ENCODE measurements around the gene INTS1. TPM values are rescaled to one million over a fixed set of nuclear protein-coding genes. Genes with fewer than 3 reads are reported as not detected.

INTS1 gene
- total RNA-seq, 1 experiment from 2014 or later, result 43.3 TPM

DNA sequence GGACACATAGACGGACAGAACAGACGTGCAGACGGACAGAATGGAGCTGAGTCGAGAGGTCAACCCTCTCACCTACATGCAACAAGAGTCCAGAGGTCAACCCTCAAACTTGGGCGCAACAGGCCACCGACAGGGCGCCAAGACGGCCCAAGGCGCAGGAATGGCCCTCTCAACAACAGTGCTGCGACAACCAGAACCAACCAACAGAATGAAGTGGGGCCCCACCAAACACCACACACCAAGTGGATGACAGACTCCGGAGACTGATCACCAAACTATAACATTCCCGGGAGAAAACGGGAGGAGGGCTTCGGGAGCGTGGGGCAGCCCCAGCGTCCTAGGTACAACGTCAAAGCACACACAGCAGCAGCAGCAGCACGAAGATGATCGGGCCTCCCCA is 13.4 kb downstream of the INTS1 start:
- no peak for DNase-seq (ENCODE audit: low read depth)

DNA sequence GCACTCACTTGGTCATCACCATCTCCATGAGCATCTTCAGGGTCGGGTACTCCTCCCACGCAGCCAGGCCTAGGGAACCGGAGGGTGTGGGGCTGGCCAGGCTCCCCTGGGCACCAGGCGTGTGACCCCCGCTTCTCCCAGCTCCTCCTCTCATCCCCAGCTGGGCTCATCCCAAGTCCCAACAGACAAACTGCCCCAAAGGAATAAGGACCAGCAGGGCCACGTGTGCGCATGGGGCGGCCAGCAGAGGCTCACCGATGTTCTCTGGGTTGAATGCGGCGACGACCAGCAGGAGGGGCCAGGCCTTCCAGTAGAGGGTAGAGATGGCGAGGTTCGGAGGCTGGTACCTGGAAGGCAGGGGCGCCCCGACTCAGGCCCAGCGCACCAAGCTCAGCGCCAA is 14.9 kb downstream of the INTS1 start:
- no peak for DNase-seq (ENCODE audit: low read depth)

DNA sequence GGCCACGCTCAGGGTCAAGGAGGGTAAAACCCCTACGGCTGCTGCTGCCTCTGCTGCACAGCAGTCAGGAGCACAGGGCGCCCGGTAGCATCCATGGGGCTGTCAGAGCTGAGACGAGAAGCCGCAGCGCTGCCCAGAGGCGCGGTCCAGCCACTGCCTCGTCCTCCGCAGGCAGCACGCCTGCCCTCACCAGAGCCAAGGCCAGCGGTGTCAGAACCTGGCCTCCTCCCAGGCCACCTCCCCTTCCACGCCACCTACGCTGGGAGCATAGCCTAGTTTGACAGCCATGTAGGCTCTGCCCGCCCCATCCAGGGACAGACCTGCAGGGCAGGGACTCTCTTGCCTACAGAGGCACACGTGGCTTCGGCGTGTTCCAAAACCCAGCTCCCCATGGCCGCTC is 16.2 kb downstream of the INTS1 start:
- no peak for DNase-seq (ENCODE audit: low read depth)

DNA sequence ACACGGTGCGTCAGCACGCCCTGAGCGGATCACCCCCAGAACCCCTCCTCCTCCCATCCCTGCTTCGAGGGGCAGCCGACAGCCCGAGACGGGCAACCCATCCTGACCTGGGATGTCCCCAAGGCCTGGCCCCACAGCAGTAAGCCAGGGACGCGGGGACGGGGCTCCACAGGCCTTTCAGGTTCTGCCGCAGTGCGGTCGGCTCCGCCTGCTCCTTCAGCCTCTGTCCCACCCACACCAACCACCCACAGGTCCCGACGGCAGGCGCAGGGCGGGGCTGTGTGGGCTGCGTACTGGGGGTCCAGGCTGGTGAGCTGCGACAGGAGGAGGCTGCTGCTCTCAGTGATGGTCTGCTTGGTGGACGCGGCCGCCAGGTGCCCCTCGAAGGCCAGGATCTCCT is 16.7 kb downstream of the INTS1 start:
- no peak for DNase-seq (ENCODE audit: low read depth)

DNA sequence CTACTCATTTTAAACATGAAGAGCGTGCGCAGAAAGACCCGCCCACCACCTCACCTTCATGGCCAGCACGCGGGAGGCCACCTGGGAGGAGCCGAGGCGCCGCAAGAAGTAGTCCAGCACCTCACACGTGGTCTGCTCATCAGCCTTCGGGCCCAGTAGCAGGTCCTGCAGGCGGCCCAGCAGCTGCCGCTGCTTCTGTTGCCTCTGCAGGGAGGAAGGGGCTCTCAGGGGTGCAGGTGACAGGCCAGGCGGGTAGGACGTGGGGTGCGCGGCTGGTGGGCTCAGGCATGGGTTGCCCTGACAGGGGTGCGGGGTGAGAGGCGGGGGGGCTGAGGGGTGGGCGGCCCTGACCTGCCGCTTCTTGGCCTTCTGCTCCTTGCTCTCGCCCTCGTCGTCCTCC is 17.6 kb downstream of the INTS1 start:
- no peak for DNase-seq (ENCODE audit: low read depth)

DNA sequence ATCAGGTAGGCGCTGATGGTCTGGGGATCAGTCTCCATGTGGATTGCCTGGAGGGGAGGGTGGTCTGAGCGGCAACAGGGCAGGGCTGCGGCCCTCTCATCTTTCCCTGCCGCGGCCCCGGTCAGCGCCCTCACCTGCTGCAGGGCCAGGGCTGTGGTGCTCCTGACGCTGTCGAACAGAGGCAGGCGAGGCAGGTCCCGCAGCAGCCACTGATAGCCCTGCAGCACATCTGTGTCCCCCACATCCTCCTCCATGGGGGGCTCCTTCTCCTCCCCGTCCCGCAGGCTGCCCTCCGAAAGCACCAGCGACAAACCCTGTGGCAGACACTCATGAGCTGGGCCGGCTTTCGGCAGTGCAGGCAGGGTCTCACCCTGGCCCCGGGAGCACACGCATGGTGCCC is 19.0 kb downstream of the INTS1 start:
- DNase-seq (ENCODE audit: low read depth), result no peak

DNA sequence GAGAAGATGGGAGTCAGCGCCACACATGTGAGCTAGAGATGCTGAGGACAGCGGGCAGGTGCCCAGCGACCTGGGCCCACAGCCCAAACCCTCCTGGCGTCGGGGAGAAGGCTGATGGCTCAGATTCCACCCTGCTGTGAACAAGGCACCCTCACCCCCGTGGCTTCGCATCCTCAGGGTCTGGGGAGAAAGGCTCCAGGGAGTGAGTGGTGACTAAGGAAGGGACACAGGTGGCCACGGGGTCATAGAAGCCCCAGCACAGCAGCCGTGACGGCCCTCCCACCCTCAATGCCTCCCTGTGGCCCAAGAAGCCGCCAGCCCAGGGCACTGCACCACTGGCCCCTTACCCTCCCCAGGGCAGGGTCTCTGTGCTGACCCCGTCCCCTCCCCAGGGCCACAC is 19.6 kb downstream of the INTS1 start:
- DNase-seq (ENCODE audit: low read depth), result no peak

DNA sequence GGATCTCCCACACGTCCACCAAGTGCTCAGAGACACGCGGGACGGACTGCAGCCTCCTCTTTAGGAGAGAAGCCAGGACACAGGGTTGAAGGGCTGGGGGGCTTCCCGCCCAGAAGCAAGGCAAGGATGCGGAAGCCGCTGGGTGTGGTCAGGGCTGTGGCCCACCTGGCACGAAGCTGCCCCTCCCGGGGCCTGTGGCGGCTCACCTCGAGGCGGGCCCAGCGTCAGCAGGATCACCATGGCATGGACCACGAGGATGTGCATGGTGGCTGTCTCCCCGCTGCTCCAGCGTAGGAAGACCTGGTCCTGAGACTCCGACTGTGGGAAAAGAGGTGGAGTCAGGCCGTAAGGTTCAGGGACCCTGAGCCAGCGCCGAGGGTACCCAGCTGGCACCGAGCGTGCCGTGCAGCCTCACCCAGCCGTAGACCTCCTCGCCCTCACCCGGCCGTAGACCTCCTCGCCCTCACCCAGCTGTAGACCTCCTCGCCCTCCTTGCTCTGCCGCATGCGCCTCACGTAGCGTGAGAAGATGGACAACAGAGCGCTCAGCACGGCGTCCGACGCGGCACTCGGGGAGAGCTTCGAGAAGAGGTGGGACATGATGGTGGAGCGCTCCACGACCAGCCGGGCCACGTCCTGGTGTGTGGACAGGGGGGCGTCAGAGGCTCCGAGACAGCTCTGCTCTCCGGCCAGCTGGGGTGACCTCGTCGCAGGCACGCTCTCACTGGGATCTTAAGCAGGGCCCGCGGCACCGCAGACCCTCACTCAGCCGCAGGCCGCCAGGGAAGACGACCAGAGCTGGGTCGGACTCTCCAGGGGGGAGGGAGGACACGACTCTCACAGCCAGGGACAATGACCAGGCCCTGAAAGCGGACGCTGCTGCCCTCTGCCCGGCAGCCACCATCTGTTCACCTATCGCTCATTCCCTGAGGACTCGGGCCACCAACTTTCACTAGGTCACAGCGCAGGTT is 20.4 kb downstream of the INTS1 start:
- DNase-seq (ENCODE audit: low read depth), result no peak

DNA sequence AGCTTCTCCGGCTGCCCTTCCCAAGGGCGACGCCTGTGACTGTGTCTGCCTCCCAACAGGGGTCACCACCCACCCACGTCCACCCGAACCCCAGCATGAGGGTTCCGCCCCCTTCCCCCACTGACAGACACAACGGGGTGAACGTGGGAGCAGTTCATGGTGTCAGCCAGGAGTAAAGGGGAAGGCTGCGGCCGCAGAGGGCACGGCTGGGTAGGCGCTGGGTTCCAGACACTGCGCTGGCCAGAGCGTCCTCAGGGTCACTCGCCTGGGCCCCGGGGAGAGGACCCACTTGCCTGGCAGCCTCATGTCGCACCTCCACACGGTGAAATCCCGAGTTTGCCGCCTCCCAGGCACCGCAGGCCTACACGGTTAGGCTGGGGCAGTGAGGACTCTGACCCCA is 21.1 kb downstream of the INTS1 start:
- DNase-seq (ENCODE audit: low read depth), result no peak

DNA sequence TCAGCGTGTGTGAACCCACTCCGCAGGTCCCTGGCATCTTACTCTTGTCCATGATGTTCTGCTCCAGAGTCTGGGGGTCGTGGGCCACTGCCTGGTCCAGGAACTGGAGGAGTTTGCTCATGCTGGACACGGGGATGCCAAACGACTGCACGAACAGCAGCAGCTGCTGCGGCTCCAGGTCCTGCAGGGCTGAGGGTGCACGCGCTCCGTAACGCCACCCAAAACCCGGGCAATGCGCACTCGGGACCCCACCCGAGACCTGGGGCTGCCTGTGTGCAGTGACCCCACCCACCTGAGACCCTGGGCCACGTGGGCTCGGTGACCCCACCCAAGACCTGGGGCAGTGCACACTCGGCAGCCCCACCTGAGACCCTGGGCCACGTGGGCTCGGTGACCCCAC is 22.9 kb downstream of the INTS1 start:
- no peak for DNase-seq (ENCODE audit: low read depth)

DNA sequence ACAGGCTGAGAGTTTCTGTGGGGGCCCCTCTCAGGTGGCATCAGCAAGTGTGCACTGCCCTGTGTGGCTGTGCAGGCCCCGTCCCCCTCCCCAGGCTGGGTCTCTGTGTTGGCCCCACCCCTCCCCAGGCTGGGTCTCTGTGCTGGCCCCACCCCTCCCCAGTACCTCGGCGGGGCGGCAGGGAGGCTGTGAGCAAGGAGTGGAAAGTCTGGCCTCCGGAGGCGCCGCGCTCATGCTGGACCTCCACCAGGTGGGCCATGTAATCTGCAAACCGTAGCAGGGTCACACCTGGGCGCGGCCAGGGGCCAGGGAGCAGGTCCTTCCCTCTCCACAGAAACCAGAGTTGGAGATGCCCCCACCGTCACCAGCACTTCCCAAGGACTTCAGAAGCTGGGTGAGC is 23.5 kb downstream of the INTS1 start:
- no peak for DNase-seq (ENCODE audit: low read depth)

DNA sequence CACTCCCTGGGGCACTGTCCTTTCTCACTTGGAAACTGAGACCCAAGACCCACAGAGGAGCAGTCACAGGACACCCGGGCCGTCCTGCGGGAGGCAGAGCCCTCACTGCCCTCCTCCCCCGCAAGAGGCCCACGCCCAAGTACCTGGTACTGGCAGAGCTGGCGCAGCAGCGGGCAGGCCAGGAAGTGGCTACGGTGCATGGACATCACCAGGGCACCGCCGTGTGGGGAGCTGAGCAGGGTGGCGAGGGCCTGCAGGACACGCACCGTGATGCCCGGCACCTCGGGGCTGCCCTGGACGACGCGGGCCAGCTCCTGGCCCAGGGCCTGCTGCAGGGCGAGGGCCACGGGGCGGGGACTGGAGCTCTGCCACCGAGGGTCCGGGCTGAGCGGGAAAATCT is 24.9 kb downstream of the INTS1 start:
- DNase-seq (ENCODE audit: low read depth), result no peak

DNA sequence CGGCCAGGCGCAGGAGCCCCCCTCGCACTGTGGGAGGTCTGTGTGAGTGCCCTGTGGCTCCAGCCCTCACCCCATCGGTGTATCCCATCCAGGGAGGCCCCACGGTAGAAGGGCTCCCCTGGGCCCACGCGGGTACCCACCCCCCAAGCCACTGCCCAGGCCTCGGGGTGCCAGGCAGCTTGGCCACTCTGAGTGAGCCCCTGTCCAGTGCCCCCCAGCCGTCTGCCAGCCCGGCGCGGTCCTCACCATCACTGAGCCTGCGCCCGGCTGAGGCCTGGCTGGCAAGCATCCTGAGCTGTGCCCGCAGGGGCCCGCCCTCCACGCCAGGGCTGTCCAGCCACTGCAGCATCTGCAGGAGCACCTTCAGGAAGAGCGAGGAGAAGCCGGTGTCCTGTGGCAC is 25.7 kb downstream of the INTS1 start:
- DNase-seq (ENCODE audit: low read depth), result no peak

DNA sequence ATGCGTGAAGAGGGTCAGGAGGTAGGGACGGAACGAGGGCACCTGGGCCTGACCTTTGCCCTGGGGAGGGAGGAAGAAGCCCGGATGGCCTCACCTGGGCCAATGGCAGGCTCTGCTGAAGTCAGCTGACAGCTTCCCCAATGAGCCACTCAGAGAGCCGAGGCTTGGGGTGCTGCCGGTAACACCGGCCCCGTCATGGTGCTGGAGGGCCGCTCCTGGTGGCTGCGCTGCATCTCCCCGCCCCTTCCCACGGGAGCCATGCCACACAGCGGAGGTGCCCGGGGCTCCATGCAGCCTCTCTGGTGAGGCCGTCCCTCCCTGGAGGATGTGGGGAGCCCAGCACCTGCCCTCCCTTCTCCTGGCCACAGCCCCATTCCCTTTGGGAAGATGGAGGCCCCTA is 27.3 kb downstream of the INTS1 start:
- no peak for DNase-seq (ENCODE audit: low read depth)

DNA sequence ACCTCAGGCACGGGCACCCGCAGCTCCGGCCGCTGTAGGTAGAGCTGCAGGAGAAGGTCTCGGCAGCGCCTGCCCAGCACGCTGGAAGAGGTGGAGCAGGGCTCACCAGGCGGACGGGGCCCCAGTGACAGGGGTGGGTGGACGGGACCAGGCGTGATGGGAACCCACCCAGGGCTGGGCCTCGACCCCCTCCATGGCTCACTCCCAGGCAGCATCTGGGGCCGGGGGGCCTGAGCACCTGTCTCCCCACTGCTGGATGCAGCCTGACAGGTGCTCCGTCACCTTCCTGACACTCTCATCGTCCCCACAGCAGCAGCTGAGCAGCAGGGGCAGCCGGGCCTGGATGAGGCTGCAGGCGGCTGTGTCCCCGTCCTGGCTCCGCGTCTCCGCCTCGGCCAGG is 28.2 kb downstream of the INTS1 start:
- DNase-seq (ENCODE audit: low read depth), result no peak

DNA sequence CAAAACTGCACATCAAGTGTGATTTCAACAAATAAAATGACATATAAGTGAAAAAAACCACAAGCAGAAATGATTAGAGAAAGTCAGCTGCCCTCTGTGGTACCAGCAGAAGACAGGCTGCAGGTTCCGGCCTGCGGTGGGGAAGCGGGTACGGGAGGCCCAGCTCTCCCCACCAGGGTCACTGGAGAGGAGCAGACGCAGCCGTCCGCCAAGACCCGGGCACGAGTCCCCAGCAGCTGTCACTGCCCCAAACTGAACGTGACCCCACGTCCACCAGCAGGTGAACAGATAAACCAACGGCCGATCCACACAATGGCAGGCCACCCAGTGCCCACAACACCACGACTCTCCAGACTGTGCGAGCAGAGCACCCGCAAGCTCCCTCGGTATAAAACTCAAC is 28.8 kb downstream of the INTS1 start:
- no peak for DNase-seq (ENCODE audit: low read depth)

DNA sequence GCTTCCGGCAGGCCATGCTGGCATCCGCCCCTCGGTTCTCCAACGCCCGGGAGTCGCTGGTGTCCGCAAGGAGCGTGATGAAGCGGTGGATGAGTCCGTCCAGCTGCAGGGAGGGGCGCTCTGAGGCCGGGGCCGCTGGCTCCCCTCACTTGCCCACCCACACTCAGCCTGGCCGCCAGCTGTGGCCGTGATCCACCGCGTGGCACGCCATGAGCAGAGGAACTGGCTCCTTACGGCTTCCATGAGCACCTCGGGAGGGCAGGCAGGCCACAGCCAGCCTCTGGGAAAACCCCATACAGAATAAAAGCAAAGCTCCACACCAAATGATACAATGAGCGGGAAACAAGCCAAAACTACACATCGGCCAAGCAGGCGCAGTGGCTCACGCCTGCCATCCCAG is 29.5 kb downstream of the INTS1 start:
- no peak for DNase-seq (ENCODE audit: low read depth)

DNA sequence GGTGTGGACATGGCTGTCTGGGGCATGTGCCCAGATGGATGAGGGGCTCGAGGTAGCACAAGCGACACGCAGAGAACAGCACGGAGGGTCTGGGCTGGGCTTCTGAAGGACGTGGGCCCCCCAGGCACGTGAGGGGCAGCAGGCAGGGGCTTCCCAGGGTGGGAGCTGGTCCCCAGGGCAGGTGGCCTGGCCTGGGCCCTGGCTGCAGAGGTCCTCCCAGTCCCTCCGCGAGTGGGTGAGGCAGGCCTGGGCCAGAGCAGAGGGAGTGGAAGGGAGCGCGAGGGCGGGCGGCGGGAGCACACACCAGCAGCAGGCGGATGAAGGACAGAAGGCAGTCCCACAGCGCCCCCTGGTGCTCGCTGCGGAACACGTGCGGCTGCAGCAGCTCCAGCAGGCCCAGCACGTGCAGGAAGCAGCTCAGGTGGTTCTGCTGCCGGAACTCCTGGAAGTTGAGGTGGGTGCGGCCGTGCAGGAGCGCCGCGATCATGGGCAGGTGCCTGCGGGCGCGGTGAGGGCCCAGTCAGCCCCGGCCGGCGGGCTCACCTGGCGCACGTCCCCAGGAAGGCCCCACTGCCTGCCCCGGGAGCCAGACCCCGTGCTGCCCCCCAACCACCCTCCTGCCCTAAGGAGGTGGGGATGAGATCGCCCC is 30.2 kb downstream of the INTS1 start:
- DNase-seq (ENCODE audit: low read depth), result peak; percentile 76

DNA sequence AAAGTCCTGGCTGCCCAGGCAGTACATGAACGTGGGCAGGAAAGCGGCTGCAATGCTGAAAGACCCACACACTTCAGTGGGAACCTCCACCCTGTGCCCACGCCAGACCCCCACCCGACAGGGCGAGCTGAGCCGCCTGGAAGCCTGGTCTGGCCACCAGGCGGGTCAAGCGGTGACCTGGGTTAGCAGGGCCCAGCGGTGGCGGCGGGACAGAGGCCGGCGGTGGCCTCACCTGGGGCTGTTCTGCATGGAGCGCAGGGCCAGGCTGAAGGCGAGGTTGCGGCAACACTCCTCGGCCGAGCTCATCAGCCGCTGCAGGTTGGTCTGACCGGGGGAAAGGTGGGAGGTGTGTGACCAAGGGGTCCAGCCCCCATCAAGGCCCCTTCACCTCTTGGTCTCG is 33.3 kb downstream of the INTS1 start:
- DNase-seq (ENCODE audit: low read depth), result no peak

DNA sequence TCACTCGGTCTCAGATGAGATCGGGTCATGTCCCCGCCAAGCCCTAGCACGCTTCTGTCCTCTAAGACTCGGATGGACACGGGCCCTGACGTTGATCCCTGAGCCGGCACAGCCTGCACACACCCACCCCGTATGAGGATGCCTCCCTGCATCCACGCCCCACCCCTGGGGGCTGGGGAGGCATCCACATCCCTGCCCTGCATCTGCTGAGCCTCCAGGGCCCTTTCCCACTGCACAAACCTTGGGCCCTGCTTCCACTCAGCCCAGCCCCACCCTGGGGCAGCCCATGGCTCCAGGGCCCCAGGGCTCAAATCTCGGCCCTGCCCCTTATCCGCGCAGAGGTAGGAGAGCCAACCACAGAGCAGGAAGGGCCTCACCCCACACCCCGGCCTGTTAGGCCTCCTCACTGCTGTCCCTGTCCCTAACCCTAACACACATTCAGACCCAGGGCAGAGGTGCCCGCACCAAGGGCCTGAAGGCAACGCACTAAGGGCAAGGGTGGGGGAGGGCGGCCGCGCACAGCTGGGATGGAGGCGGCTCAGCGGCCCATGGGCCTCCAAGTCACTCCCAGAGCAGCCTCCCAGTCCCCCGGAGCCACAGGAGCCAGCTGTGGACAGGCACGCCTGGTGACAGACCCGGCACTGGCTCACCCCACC is 35.4 kb downstream of the INTS1 start:
- DNase-seq (ENCODE audit: low read depth), result no peak

DNA sequence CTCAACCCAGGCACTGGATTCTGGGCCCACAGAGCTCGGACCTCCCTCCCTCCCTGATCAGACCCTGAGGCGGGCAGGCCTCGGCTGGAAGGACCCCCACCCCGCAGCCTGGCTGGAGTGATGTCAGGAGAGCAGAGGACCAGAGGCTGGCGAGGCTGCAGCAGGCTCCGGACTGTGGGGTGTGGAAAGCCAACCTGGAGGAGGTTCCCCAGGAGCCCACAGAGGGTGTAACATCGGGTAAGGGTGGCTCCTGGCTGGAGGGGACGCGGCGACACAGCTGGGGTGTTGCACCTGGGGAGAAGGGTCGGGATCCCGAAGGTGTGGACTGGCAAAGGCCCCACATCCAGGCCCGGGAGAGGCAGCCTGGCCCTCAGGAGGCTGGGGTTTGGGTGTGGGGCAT is 36.0 kb downstream of the INTS1 start:
- DNase-seq (ENCODE audit: low read depth), result no peak

DNA sequence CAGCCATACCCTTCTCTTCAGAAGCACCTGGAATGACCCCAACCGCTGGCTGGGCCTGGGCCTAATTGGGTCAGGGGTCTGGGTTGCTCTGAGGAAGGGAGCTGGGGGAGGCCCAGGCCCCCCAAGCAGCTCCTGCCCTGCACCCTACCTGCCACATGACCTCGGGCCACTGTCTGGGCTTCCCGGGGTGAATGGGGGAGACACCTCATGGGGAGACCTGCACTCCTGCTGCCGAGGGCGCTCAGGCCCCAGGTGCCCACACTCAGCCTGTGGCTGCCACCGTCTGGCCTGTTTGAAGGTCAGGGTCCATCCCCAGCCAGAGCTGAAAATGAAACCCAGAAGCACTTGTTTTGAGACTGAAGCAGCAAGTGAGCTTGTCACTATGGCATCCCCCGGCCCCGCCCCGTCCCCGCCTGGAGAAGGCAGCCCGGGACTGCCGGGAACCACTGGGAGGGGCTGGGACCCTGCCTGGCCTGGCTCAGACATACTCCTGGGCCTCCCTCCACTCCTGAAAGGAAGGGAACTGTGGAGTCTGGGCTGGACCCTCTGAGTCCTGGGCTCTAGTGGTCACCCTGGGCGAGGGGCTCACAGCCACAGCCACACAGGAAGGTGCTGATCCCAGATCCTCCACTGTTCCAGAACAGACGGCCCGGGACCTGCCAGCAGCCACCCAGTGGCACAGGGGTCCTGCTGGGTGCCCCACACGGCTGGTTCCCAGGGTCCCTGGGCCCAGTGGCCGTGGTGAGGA is 37.5 kb downstream of the INTS1 start:
- peak; percentile 63 for DNase-seq (ENCODE audit: low read depth)
